ENCODE measurements around the gene ZDHHC9.

The ZDHHC9 gene

GRCh38 chrX:129761596-129761995, 82.1 kb downstream of the ZDHHC9 start:
- TF ChIP-seq EZH2phosphoT487 (IDR thresholded peaks at IDR 0.05; ENCODE audit: low read length) (no peak), EZH2 (optimal IDR thresholded peaks at IDR 0.05; ENCODE audit: low read depth, low read length) (no peak)
- TF ChIP-seq, protein P1, sequence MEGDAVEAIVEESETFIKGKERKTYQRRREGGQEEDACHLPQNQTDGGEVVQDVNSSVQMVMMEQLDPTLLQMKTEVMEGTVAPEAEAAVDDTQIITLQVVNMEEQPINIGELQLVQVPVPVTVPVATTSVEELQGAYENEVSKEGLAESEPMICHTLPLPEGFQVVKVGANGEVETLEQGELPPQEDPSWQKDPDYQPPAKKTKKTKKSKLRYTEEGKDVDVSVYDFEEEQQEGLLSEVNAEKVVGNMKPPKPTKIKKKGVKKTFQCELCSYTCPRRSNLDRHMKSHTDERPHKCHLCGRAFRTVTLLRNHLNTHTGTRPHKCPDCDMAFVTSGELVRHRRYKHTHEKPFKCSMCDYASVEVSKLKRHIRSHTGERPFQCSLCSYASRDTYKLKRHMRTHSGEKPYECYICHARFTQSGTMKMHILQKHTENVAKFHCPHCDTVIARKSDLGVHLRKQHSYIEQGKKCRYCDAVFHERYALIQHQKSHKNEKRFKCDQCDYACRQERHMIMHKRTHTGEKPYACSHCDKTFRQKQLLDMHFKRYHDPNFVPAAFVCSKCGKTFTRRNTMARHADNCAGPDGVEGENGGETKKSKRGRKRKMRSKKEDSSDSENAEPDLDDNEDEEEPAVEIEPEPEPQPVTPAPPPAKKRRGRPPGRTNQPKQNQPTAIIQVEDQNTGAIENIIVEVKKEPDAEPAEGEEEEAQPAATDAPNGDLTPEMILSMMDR (IDR thresholded peaks at IDR 0.05; ENCODE audit: low read length): no peak

GRCh38 chrX:129760981-129761380, 82.7 kb downstream of the ZDHHC9 start:
- Histone ChIP-seq H3F3A (ENCODE audit: insufficient read depth, low read length) (peaks cover 5% of the 10 kb centered on the region; the same call in 1 of the 2 replicates), H4K20me1 (ENCODE audit: insufficient read depth, low read length) (no peaks in the 10 kb centered on the region), H3K4me1 (ENCODE audit: low read length) (peaks cover 20% of the 10 kb centered on the region), H3K27ac (ENCODE audit: low read length) (no peak overlapping the region), H3K79me2 (ENCODE audit: low read length) (no peaks in the 10 kb centered on the region), H3K27me3 (replicated peaks; ENCODE audit: insufficient read depth, low read length) (no peaks in the 10 kb centered on the region), H3K4me3 (ENCODE audit: low read length) (no peak overlapping the region), H3K9me2 (replicated peaks; ENCODE audit: insufficient read depth, low read length) (no peaks in the 10 kb centered on the region), H3K9me3 (replicated peaks; ENCODE audit: insufficient read depth, low read length) (no peaks in the 10 kb centered on the region), H2AFZ (ENCODE audit: low read length) (no peak overlapping the region), H3K36me3 (replicated peaks; ENCODE audit: insufficient read depth, low read length) (no peaks in the 10 kb centered on the region), H3K9ac (ENCODE audit: low read length) (no peak overlapping the region), H3K4me2 (ENCODE audit: low read depth, low read length) (no peak overlapping the region)
- no peak for DNase-seq
- TF ChIP-seq, protein P1 (IDR thresholded peaks at IDR 0.05; ENCODE audit: low read length): no peak
- no peak for TF ChIP-seq EZH2 (optimal IDR thresholded peaks at IDR 0.05; ENCODE audit: low read depth, low read length)
- no peak for TF ChIP-seq EZH2phosphoT487 (IDR thresholded peaks at IDR 0.05; ENCODE audit: low read length)

More at GRCh38 chrX:129761596-129761995, 82.1 kb downstream of the ZDHHC9 start:
- Histone ChIP-seq H3K27me3 (replicated peaks; ENCODE audit: insufficient read depth, low read length) (no peaks in the 10 kb centered on the region), H3K9me2 (replicated peaks; ENCODE audit: insufficient read depth, low read length) (no peaks in the 10 kb centered on the region), H3K9me3 (replicated peaks; ENCODE audit: insufficient read depth, low read length) (no peaks in the 10 kb centered on the region), H3K4me2 (ENCODE audit: low read depth, low read length) (no peak overlapping the region), H3K4me1 (ENCODE audit: low read length) (peaks cover 20% of the 10 kb centered on the region), H2AFZ (ENCODE audit: low read length) (no peak overlapping the region), H3K36me3 (replicated peaks; ENCODE audit: insufficient read depth, low read length) (no peaks in the 10 kb centered on the region), H3K79me2 (ENCODE audit: low read length) (no peaks in the 10 kb centered on the region), H3K9ac (ENCODE audit: low read length) (no peak overlapping the region), H4K20me1 (ENCODE audit: insufficient read depth, low read length) (no peaks in the 10 kb centered on the region), H3K27ac (ENCODE audit: low read length) (no peak overlapping the region), H3F3A (ENCODE audit: insufficient read depth, low read length) (peaks cover 5% of the 10 kb centered on the region; the same call in 1 of the 2 replicates), H3K4me3 (ENCODE audit: low read length) (no peak overlapping the region)
- DNase-seq: no peak

DNA sequence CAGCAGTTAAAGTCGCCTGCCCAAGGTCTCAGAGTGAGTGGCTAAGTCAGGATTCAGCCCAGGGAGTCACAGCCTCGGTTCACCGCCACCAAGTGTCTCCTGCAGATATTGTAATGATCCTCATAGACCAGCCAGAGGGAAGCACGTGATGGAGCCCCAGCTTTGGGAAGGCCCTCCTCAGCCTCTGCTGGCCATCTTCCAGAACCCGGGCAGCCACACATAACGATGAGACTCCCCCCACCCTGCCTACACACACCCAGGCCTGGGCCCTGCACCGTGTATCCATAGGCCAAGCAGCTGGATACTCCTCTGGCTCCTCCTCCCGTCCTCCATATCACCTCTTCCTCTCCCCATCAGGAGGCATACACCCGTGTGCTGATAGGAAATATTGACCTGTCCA, 83.5 kb downstream of the ZDHHC9 start:
- peak overlapping the region; percentile 59; the same call in 1 of the 2 replicates for H3K4me2 ChIP-seq (ENCODE audit: low read depth, low read length)
- H3K9me2 ChIP-seq (replicated peaks; ENCODE audit: insufficient read depth, low read length): no peaks in the 10 kb centered on the region
- no peaks in the 10 kb centered on the region for H4K20me1 ChIP-seq (ENCODE audit: insufficient read depth, low read length)
- peak overlapping the region; percentile 80 for H3K27ac ChIP-seq (ENCODE audit: low read length)
- no peaks in the 10 kb centered on the region for H3K79me2 ChIP-seq (ENCODE audit: low read length)
- H3K27me3 ChIP-seq (replicated peaks; ENCODE audit: insufficient read depth, low read length): no peaks in the 10 kb centered on the region
- H3K36me3 ChIP-seq (replicated peaks; ENCODE audit: insufficient read depth, low read length): no peaks in the 10 kb centered on the region
- TF ChIP-seq, protein P1 (IDR thresholded peaks at IDR 0.05; ENCODE audit: low read length): no peak
- TF ChIP-seq EZH2 (optimal IDR thresholded peaks at IDR 0.05; ENCODE audit: low read depth, low read length) (no peak), EZH2phosphoT487 (IDR thresholded peaks at IDR 0.05; ENCODE audit: low read length) (no peak)
- no peak overlapping the region for H3K4me3 ChIP-seq (ENCODE audit: low read length)
- peaks cover 20% of the 10 kb centered on the region for H3K4me1 ChIP-seq (ENCODE audit: low read length)
- H3K9ac ChIP-seq (ENCODE audit: low read length): no peak overlapping the region
- H3F3A ChIP-seq (ENCODE audit: insufficient read depth, low read length): peaks cover 5% of the 10 kb centered on the region; the same call in 1 of the 2 replicates
- no peak for DNase-seq
- H2AFZ ChIP-seq (ENCODE audit: low read length): peak overlapping the region; percentile 85
- H3K9me3 ChIP-seq (replicated peaks; ENCODE audit: insufficient read depth, low read length): no peaks in the 10 kb centered on the region

All from MM.1S (cell line).